GM18873 (cell line): ENCODE results near the gene C17orf50.

Experiments
- ATAC-seq: cut with Tn5 transposase; IDR thresholded peaks from one replicate; pipeline ENCODE4 v1.9.1; 2021; ENCODE audit warnings: mild to moderate bottlenecking, moderate library complexity, moderate number of reproducible peaks; ENCODE audit not compliant: unreplicated experiment, low FRiP score

C17orf50 gene

GRCh38 chr17:35808962-35809854 lies 48.5 kb downstream of the C17orf50 start, which contains the start of gene TAF15:
Gene TAF15, plus strand, starts transcription at chr17:35809484. Its CDS starts 86 bp downstream, at chr17:35809570.
- ATAC-seq = peak; percentile 88

GRCh38 chr17:35809855-35810461 lies 49.3 kb downstream of the C17orf50 start:
- ATAC-seq = peak; percentile 0

- ATAC-seq = no peak
Observed at GRCh38 chr17:35811759-35812158, 51.1 kb downstream of the C17orf50 start.

- ATAC-seq = no peak
Observed at GRCh38 chr17:35812456-35812855, 51.8 kb downstream of the C17orf50 start.
